Loucy (cell line): ENCODE data around the gene CDH4.

Source experiments
- H2AFZ ChIP-seq: fragments of 200-600 bp; sonication (generic); 2 replicates; pipeline ENCODE4 v1.6.0; 2016; ENCODE audit warnings: antibody characterized with exemption, mild to moderate bottlenecking, low read length, moderate library complexity
- H3F3A ChIP-seq: fragments of 200-600 bp; 2 replicates; pipeline ENCODE4 v1.6.0; 2016; ENCODE audit warnings: antibody characterized with exemption, low read depth, mild to moderate bottlenecking
- H3K27me3 ChIP-seq: fragments of 200-600 bp; sonication (generic); 2 replicates; pipeline ENCODE4 v1.6.1; 2014; ENCODE audit warnings: low read length, mild to moderate bottlenecking; ENCODE audit not compliant: insufficient read depth, poor library complexity, severe bottlenecking
- H3K36me3 ChIP-seq: fragments of 200-600 bp; sonication (generic); 2 replicates; pipeline ENCODE4 v1.6.1; 2016; ENCODE audit warnings: low read length; ENCODE audit not compliant: insufficient read depth
- H3K4me1 ChIP-seq: fragments of 200-600 bp; sonication (generic); 2 replicates; pipeline ENCODE4 v1.5.1; 2014; ENCODE audit warnings: low read length, mild to moderate bottlenecking; ENCODE audit not compliant: insufficient read depth, poor library complexity, severe bottlenecking
- H3K4me2 ChIP-seq: fragments of 200-600 bp; sonication (generic); 2 replicates; pipeline ENCODE4 v1.6.0; 2014; ENCODE audit warnings: antibody characterized with exemption, low read length, low read depth, mild to moderate bottlenecking; ENCODE audit not compliant: poor library complexity, severe bottlenecking
- H3K4me3 ChIP-seq: fragments of 200-600 bp; sonication (generic); 2 replicates; pipeline ENCODE4 v1.5.1; 2014; ENCODE audit warnings: low read length, mild to moderate bottlenecking, mixed read lengths; ENCODE audit not compliant: poor library complexity, severe bottlenecking
- H3K79me2 ChIP-seq: fragments of 200-600 bp; sonication (generic); 2 replicates; pipeline ENCODE4 v1.6.1; 2014; ENCODE audit warnings: low read length; ENCODE audit not compliant: insufficient read depth
- H3K9ac ChIP-seq: fragments of 200-600 bp; sonication (generic); 2 replicates; pipeline ENCODE4 v1.6.0; 2014; ENCODE audit warnings: mild to moderate bottlenecking, low read depth, low read length, moderate library complexity; ENCODE audit not compliant: poor library complexity, severe bottlenecking
- H3K9me2 ChIP-seq: fragments of 200-600 bp; sonication (generic); replicated peaks from 2 replicates; pipeline ENCODE4 v1.6.1; 2016; ENCODE audit warnings: low read depth, low read length, mixed read lengths
- H3K9me3 ChIP-seq: fragments of 200-600 bp; sonication (generic); 2 replicates; pipeline ENCODE4 v1.6.1; 2014; ENCODE audit warnings: mild to moderate bottlenecking, antibody characterized with exemption, low read length, low read depth; ENCODE audit not compliant: insufficient read depth
- H4K20me1 ChIP-seq: fragments of 200-600 bp; sonication (generic); 2 replicates; pipeline ENCODE4 v1.6.0; 2014; ENCODE audit warnings: antibody characterized with exemption, low read length, mild to moderate bottlenecking; ENCODE audit not compliant: insufficient read depth, poor library complexity, severe bottlenecking
- CTCF ChIP-seq: fragments of 200-600 bp; sonication (generic); conservative IDR thresholded peaks from 2 replicates; pipeline ENCODE4 v1.5.1; 2014; ENCODE audit warnings: mild to moderate bottlenecking, antibody characterized with exemption, low read length
- EZH2phosphoT487 ChIP-seq: fragments of 200-600 bp; IDR thresholded peaks from 2 replicates; pipeline ENCODE4 v1.6.1; 2018; ENCODE audit warnings: antibody characterized with exemption, mild to moderate bottlenecking, moderate library complexity, borderline replicate concordance

Gene CDH4

GRCh38 chr20:61647702-61648101, 395.6 kb downstream of the CDH4 start:
- Histone ChIP-seq H3K4me1 (no peaks in the 10 kb centered on the region), H3K79me2 (no peaks in the 10 kb centered on the region), H3K9me2 (no peaks in the 10 kb centered on the region), H4K20me1 (no peaks in the 10 kb centered on the region), H3K36me3 (peaks cover 5% of the 10 kb centered on the region; the same call in 1 of the 2 replicates), H3K9me3 (0 out of 2 replicates have a peak, but pooled peaks cover 3% of the 10 kb centered on the region), H3K4me2 (no peak overlapping the region), H3F3A (no peaks in the 10 kb centered on the region), H2AFZ (no peak overlapping the region), H3K27me3 (no peaks in the 10 kb centered on the region), H3K9ac (no peak overlapping the region), H3K4me3 (no peak overlapping the region)
- TF ChIP-seq EZH2phosphoT487: no peak
- TF ChIP-seq CTCF: no peak

- no peaks in the 10 kb centered on the region for H3K9me3 ChIP-seq
- peaks cover 5% of the 10 kb centered on the region; the same call in 1 of the 2 replicates for H3K36me3 ChIP-seq
- no peaks in the 10 kb centered on the region for H3K27me3 ChIP-seq
- no peak overlapping the region for H3K9ac ChIP-seq
- no peaks in the 10 kb centered on the region for H3F3A ChIP-seq
- no peaks in the 10 kb centered on the region for H3K4me1 ChIP-seq
- H3K79me2 ChIP-seq: no peaks in the 10 kb centered on the region
- H3K4me2 ChIP-seq: no peak overlapping the region
- no peaks in the 10 kb centered on the region for H3K9me2 ChIP-seq
- no peaks in the 10 kb centered on the region for H4K20me1 ChIP-seq
- no peak overlapping the region for H3K4me3 ChIP-seq
- TF ChIP-seq EZH2phosphoT487 (no peak), CTCF (no peak)
- H2AFZ ChIP-seq: no peak overlapping the region
Observed at GRCh38 chr20:61649105-61649859, 397.2 kb downstream of the CDH4 start.

GRCh38 chr20:61649860-61650162, 397.8 kb downstream of the CDH4 start:
- Histone ChIP-seq H3K4me1 (no peaks in the 10 kb centered on the region), H3K36me3 (peaks cover 5% of the 10 kb centered on the region; the same call in 1 of the 2 replicates), H2AFZ (no peak overlapping the region), H3K9ac (no peak overlapping the region), H3K4me3 (no peak overlapping the region), H3K9me3 (no peaks in the 10 kb centered on the region), H3K79me2 (no peaks in the 10 kb centered on the region), H3K4me2 (no peak overlapping the region), H4K20me1 (no peaks in the 10 kb centered on the region), H3K9me2 (no peaks in the 10 kb centered on the region), H3K27me3 (no peaks in the 10 kb centered on the region), H3F3A (no peaks in the 10 kb centered on the region)
- no peak for TF ChIP-seq EZH2phosphoT487
- no peak for TF ChIP-seq CTCF
